ENCODE results near the gene GPR12.

GPR12 gene

GRCh38 chr13:26759907-26760831 is at the start of gene GPR12:
Gene GPR12, minus strand, starts transcription at chr13:26760786. Its CDS starts 959 bp downstream, at chr13:26759827.
- TF ChIP-seq CTCF (IDR thresholded peaks at IDR 0.05), result no peak

GRCh38 chr13:26810095-26810494 is 49.5 kb upstream of the GPR12 start:
- no peak for TF ChIP-seq CTCF (IDR thresholded peaks at IDR 0.05)

- no peak for TF ChIP-seq CTCF (IDR thresholded peaks at IDR 0.05)
Measured at GRCh38 chr13:26806891-26807290, 46.3 kb upstream of the GPR12 start.

GRCh38 chr13:26787961-26788360 is 27.4 kb upstream of the GPR12 start:
- no peak for TF ChIP-seq CTCF (IDR thresholded peaks at IDR 0.05)

- TF ChIP-seq CTCF (IDR thresholded peaks at IDR 0.05), result no peak
Measured at GRCh38 chr13:26786651-26787295, 26.2 kb upstream of the GPR12 start.

GRCh38 chr13:26785838-26786630 is 25.4 kb upstream of the GPR12 start:
- TF ChIP-seq CTCF (IDR thresholded peaks at IDR 0.05), result no peak

Measured in LNCAP (cell line).